K562 (cell line): ENCODE results near the gene CHD5. TPM values are rescaled to one million over a fixed set of nuclear protein-coding genes. Genes with fewer than 3 reads are reported as not detected.

Source experiments
- ATAC-seq: fragments of 200-7000 bp; cut with Tn5 transposase; 3 replicates; pipeline ENCODE4 v1.9.1; 2020; ENCODE audit warnings: moderate library complexity
- BruUV-seq: library from RNA; stranded (reverse); fragments of 400-500 nt; replicated peaks from 2 replicates; lab custom pipeline; 2021; lab: Mats Ljungman, UMichigan
- CTCF ChIA-PET: fragments of 300-600 bp; formaldehyde crosslinking; extraction: SDS; loops from one replicate; lab custom pipeline; 2021; ENCODE audit warnings: low intra/inter-chr PET ratio; lab: Yijun Ruan, JAX
- POLR2A ChIA-PET: fragments of 300-600, 350-650 bp; sonication (Branson Sonifier 250); formaldehyde crosslinking; extraction: SDS; loops from one replicate; lab custom pipeline; 2021; ENCODE audit warnings: antibody characterized with exemption, inconsistent platforms; lab: Yijun Ruan, JAX
- DNase-seq, 4 experiments: peaks; one replicate each; pipeline versions ENCODE4 v3.0.0 to v3.0.0-alpha.2; 2011 to 2018; ENCODE audit warnings: low spot score in 3 of 4, mixed read lengths in 3 of 4; ENCODE audit errors: extremely low read depth in 1 of 4
- FAIRE-seq: peaks from 2 replicates; lab custom pipeline; 2011; peaks lifted over from hg19 to GRCh38; lab: Jason Lieb, UNC
- H2AFZ ChIP-seq: 2 replicates; pipeline ENCODE4 v1.6.0; 2011; ENCODE audit warnings: low read depth, low read length, control low read depth, inconsistent platforms
- H3K27ac ChIP-seq: fragments of 200-600 bp; 3 replicates; pipeline ENCODE4 v1.8.0; 2011; ENCODE audit warnings: low read depth, mild to moderate bottlenecking, control low read depth, inconsistent platforms, low read length, moderate library complexity, mixed read lengths; ENCODE audit errors: extremely low read depth
- H3K27me3 ChIP-seq, 2 experiments: fragments of 300-600 bp in 1 of 2; 2 replicates in 1 of 2; 3 replicates in 1 of 2; pipeline versions ENCODE4 v1.6.0 to v1.8.0; 2011; ENCODE audit warnings: inconsistent platforms in 2 of 2, low read length in 2 of 2, mild to moderate bottlenecking in 1 of 2, mixed read lengths in 1 of 2, moderate library complexity in 1 of 2; ENCODE audit not compliant: control insufficient read depth in 2 of 2, insufficient read depth in 2 of 2
- H3K36me3 ChIP-seq: fragments of 300-600 bp; 3 replicates; pipeline ENCODE4 v1.8.0; 2011; ENCODE audit warnings: mild to moderate bottlenecking, low read length, inconsistent platforms; ENCODE audit not compliant: control insufficient read depth, insufficient read depth
- H3K4me1 ChIP-seq, 2 experiments: fragments of 200-600 bp in 1 of 2; replicated peaks in 1 of 2; 2 replicates in 1 of 2; 3 replicates in 1 of 2; pipeline versions ENCODE4 v1.5.1 to v1.8.0; 2011; ENCODE audit warnings: inconsistent platforms in 2 of 2, low read length in 2 of 2, mild to moderate bottlenecking in 1 of 2, mixed read lengths in 1 of 2, moderate library complexity in 1 of 2; ENCODE audit not compliant: control insufficient read depth in 2 of 2, insufficient read depth in 2 of 2
- H3K4me2 ChIP-seq: 2 replicates; pipeline ENCODE4 v1.6.1; 2011; ENCODE audit warnings: low read length, control low read depth, inconsistent platforms, mixed read lengths; ENCODE audit not compliant: insufficient read depth
- H3K4me3 ChIP-seq: fragments of 200-600 bp; sonication (generic), shearing (Covaris generic); 2 replicates; pipeline ENCODE4 v1.5.1; 2016; ENCODE audit warnings: control low read depth, inconsistent platforms
- H3K79me2 ChIP-seq: fragments of 200-600 bp; 3 replicates; pipeline ENCODE4 v1.8.0; 2011; ENCODE audit warnings: low read length, inconsistent platforms; ENCODE audit not compliant: control insufficient read depth, insufficient read depth
- H3K9ac ChIP-seq, 2 experiments: 2 replicates each; pipeline versions ENCODE4 v1.6.0 to v1.6.1; 2011; ENCODE audit warnings: low read depth in 2 of 2, low read length in 2 of 2, control low read depth in 1 of 2, inconsistent platforms in 1 of 2, mild to moderate bottlenecking in 1 of 2, mixed read lengths in 1 of 2; ENCODE audit not compliant: insufficient read depth in 1 of 2
- H3K9me1 ChIP-seq: one replicate; pipeline ENCODE4 v1.6.0; 2011; ENCODE audit warnings: inconsistent platforms, mild to moderate bottlenecking, low read length, moderate library complexity; ENCODE audit not compliant: control insufficient read depth, insufficient read depth
- H3K9me3 ChIP-seq: replicated peaks from 2 replicates; pipeline ENCODE4 v1.5.1; 2011; ENCODE audit warnings: low read depth, low read length, inconsistent platforms; ENCODE audit not compliant: control insufficient read depth, insufficient read depth
- H4K20me1 ChIP-seq: replicated peaks from 2 replicates; pipeline ENCODE4 v1.6.1; 2011; ENCODE audit warnings: low read length, inconsistent platforms, mixed read lengths; ENCODE audit not compliant: control insufficient read depth, insufficient read depth
- FUS ChIP-seq: fragments of 200-400 bp; formaldehyde crosslinking; optimal IDR thresholded peaks from 2 replicates; pipeline ENCODE3; 2017; ENCODE audit warnings: low read depth, low read length
- MAFG ChIP-seq: fragments of 450-650 bp; conservative IDR thresholded peaks from 2 replicates; pipeline ENCODE4 v1.6.1; 2016; ENCODE audit warnings: missing genetic modification characterization, missing compliant biosample characterization
- MITF ChIP-seq: IDR thresholded peaks from 2 replicates; pipeline ENCODE4 v1.6.1; 2014; ENCODE audit warnings: antibody characterized with exemption
- TRIM24 ChIP-seq, 2 experiments: fragments of 450-650 bp; IDR thresholded peaks; 2 replicates each; pipeline ENCODE4 v1.6.1; 2016
- ZNF224 ChIP-seq: sonication (generic); formaldehyde crosslinking; IDR thresholded peaks from 2 replicates; pipeline ENCODE4 v1.8.0; 2022; ENCODE audit warnings: mild to moderate bottlenecking, missing genetic modification reagents
- WGBS: fragments of 100-300 bp; shearing (Covaris generic); methylation state at CpG from one replicate; pipeline ENCODE4 v1.1.6; 2016; ENCODE audit warnings: low coverage, mixed read lengths; ENCODE audit not compliant: insufficient coverage; ENCODE audit errors: missing lambda C conversion rate; 5-methylcytosine and 5-hydroxymethylcytosine counted together
- in situ Hi-C: fragments of 300-500 bp; cut with MboI; formaldehyde crosslinking; loops from 4 replicates; pipeline ENCODE4 v1.15.0; 2018; ENCODE audit warnings: inconsistent platforms, mixed read lengths
- intact Hi-C: fragments of 100-400 bp; cut with micrococcal nuclease; formaldehyde crosslinking; loops from 2 replicates; pipeline ENCODE4 v1.14.2; 2022
- polyA plus RNA-seq, 8 experiments: library from polyadenylated mRNA; depleted of rRNA in 4 of 8; stranded (reverse) in 5 of 8; unstranded in 3 of 8; fragments of >200 nt; fragmentation: Nextera tagmentation in 2 of 8; fragmentation: Illumina TruSeq in 1 of 8; extraction: Ambion mirVana in 2 of 8; extraction: Trizol in 1 of 8; gene quantifications; 2 replicates each; pipeline versions ENCODE4 v1.2.1 to v1.2.3, GENCODE V29; 2011 to 2014; ENCODE audit warnings: inconsistent platforms in 1 of 8, missing spikeins in 1 of 8
- total RNA-seq, 7 experiments: library from RNA; depleted of rRNA in 6 of 7; stranded (reverse); fragments of >200 nt in 6 of 7; fragmentation: Illumina TruSeq in 2 of 7; extraction: Trizol in 2 of 7; gene quantifications; 2 replicates each; pipeline versions ENCODE4 v1.2.1 to v1.2.3, GENCODE V29; 2011 to 2021; ENCODE audit warnings: low replicate concordance in 1 of 7

CHD5 gene
- total and polyA plus RNA-seq, 9 of the 15 experiments (the other 6 are each of a cell fraction or from before 2014, with no cell fraction given): 0.03 to 0.52 (median 0.11) TPM; not detected in 2

GRCh38 chr1:6095511-6096242 is 84.4 kb downstream of the CHD5 start:
- in situ Hi-C loops: no loop called here
- no TSS peak for BruUV-seq

More at GRCh38 chr1:6095511-6096242, 84.4 kb downstream of the CHD5 start:
- POLR2A ChIA-PET: interaction anchor here (1.2 kb wide), 1 partner anchor 12 kb away, joined by 5 read pairs; no protein-coding TSS in a partner anchor
- intact Hi-C loops: no loop called here
- Histone ChIP-seq H3K27ac (no peak overlapping the region), H2AFZ (no peak overlapping the region), H3K79me2 (no peaks in the 10 kb centered on the region), H3K4me3 (no peak overlapping the region), H3K9ac (no peak overlapping the region), H3K9me3 (no peaks in the 10 kb centered on the region), H4K20me1 (peaks cover 27% of the 10 kb centered on the region), H3K27me3 (peaks cover 34 to 85% of the 10 kb centered on the region in 2 experiments; a peak in 4 of 5 replicates), H3K9me1 (no peaks in the 10 kb centered on the region), H3K36me3 (no peaks in the 10 kb centered on the region), H3K4me1 (peaks cover 0 to 23% of the 10 kb centered on the region in 2 experiments; a peak in 2 of 5 replicates), H3K4me2 (no peak overlapping the region)
- no peak for FAIRE-seq
- ATAC-seq: no peak
- TF ChIP-seq TRIM24 (IDR thresholded peaks at IDR 0.05) (no peak), ZNF224 (no peak), FUS (no peak), MITF (no peak), MAFG (tag) (no peak)
- CTCF ChIA-PET: no interaction called here
- 11% methylated on average over 13 of the region's 13 CpGs for WGBS
- DNase-seq: no peak
